ENCODE data around the gene SLC2A4. TPM values are rescaled to one million over a fixed set of nuclear protein-coding genes. Genes with fewer than 3 reads are reported as not detected.
"Not testable (repeated sequence)": the region's sequence is repeated elsewhere in the genome, so short reads cannot be mapped to it uniquely, and the experiment has no call there.

SLC2A4 gene
- total RNA-seq, 2 experiments from 2014 or later = 0.11 to 0.34 TPM

DNA sequence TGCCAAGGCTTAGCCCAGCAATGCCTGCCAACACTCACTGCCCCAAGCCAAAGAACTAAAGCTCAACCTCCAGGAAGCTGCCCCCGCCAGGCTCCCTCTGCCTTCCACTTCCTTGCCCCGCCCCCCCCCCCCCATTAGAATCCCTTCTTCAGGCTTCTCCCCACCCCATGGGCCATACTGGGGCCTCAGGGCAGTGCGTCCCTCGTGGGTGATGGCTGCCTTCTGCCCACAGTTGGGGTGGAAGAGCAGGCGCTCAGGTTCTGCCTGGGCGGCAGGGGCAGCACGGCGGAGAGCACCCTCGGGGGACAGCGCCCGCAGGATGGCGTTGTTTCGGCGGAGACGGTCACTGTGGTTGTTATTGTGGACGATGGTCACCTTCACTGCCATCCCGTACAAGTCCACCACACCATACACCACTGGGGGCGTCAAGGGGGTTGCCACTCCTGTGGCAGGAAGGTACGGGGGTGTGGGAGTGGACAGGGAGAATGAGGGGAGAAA, 43.6 kb downstream of the SLC2A4 start:
- POLR2A ChIA-PET = interaction anchor here (1.0 kb wide), 1 partner anchor 12 kb away, joined by 7 read pairs; no protein-coding TSS in a partner anchor

DNA sequence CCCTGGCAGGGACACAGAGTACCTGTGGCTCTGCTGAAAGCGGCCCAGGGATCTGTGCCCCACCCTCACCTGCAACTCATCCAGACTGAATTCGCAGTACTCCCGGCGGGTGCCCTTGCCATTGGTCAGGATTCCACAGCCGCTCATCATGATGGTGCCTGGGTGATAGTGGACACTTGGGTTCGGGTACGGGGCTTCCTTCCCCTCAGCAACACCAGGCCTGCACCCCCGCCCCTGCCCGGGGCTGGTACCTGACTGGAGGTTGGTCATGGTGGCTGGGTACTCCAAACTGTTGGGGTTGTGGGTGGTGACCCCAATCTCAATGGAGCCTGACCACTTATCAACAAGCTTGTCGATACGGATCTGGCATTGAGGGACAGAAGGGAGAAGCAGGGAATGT, 44.7 kb downstream of the SLC2A4 start:
- POLR2A ChIA-PET = no interaction called here
- CTCF ChIA-PET = interaction anchor here (1.0 to 1.3 kb wide), 3 partner anchors 10 to 45 kb away, joined by 3 to 4 read pairs (median 4); partner anchors contain the start of genes ACAP1 and SLC2A4

More for the DNA sequence above, 43.6 kb downstream of the SLC2A4 start:
- CTCF ChIA-PET = interaction anchor here (0.6 to 2.6 kb wide), 6 partner anchors 11 to 363 kb away, joined by 3 to 16 read pairs (median 4); partner anchors contain the start of genes ACAP1, TMEM95, TP53 and WRAP53

DNA sequence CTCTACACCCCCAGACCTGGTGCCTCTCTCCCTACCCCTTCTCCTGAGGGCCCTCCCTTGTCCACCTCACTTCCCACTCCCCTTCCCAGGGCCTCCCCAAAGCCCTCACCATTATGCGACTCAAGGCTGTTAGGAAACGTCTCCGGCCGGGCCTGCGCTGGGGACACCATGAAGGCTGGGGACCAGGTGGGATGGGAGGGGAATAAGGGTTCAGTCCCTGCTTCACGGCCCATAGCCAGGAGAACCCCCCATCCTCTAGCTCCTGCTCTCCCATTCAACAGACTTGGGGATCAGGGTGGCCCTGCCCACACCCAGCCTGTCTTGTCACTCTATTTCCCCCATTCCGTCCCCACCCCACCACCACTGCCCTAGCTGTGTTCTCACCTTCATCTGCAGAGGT, 45.5 kb downstream of the SLC2A4 start:
- ChIA-PET CTCF (interaction anchor here (1.0 to 1.3 kb wide), 3 partner anchors 9 to 46 kb away, joined by 3 to 4 read pairs (median 4); partner anchors contain the start of genes ACAP1 and SLC2A4), POLR2A (no interaction called here)

DNA sequence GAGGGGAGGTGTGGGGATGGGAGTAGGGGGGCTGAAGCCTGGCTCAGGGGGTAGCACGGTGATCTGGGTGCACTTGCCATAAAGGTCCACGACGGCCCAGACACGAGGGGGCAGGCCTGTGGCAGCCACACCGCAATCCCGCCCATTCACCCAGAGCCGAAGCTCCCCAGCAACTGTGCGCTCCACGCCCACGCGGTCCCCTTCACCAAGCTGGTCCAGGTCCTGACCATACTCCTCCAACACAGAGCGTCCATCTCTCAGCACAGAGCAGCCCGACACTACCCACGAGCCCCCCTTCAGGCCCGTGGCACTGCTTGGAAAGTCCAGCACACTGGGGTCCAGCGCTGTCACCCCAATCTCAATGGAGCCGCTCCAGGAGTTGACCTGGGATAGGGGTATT, 46.0 kb downstream of the SLC2A4 start:
- POLR2A ChIA-PET = no interaction called here
- CTCF ChIA-PET = no interaction called here

DNA sequence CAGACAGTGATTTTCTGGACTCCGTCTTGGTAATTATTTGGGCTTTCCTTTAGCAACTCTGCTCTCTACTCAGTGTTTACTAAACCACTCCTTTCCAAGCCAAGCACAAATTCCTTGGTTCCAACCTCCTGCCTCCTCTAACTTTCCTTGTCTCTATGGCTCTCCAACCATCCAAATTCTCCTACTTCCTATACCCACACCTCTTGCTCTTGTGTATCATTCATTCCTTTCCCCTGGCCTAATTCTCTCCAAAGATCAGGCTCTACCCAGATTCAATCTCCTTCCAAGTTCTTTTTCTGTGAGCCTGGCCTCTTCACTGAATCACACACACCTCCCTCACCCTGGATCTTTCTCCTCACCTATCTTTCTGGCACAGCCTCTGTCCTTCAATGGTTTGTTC, 46.5 kb downstream of the SLC2A4 start:
- POLR2A ChIA-PET = no interaction called here
- CTCF ChIA-PET = interaction anchor here (0.8 to 1.6 kb wide), 3 partner anchors 10 to 93 kb away, joined by 3 to 6 read pairs (median 3); partner anchors contain the start of gene DVL2

DNA sequence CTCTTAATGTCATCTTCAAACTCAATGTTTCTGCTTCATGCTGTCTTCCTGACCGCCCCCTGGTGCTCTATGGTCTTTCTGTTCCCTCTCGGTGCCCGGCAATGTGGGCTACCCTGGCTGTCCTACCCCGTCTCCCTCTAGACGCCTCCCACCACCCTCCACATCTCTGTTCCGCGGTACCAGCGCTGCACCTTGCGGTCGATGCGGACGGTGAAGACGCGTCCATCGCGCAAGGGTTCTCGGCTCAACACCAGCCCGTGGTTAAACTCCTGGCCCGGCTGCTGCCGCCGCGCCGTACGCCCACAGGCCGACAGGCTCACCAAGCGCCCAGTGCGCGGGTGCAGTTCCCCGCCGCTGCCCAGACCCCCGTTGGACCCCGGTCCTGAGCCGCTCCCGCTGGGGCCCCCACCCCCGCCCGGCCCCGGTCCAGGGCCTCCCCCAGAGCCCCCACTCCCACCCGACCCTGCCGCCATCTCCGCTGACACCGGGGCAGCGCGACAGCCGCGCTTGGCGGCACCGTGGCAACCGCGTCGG, 47.4 kb downstream of the SLC2A4 start, which contains the start of gene NEURL4:
Gene NEURL4 (minus strand): TSS at position 496 of the 534 bp plus-strand sequence. CDS start 23 bp downstream, at position 473.
- ChIA-PET CTCF (interaction anchor here (0.7 to 2.7 kb wide), 9 partner anchors 9 to 232 kb away, joined by 3 to 11 read pairs (median 4); partner anchors contain the start of genes DVL2, GPS2 and SENP3), POLR2A (interaction anchor here (0.8 to 1.9 kb wide), 13 partner anchors 8 to 357 kb away, joined by 3 to 13 read pairs (median 5); partner anchors contain the start of genes GPS2, MPDU1 and TMEM102)

DNA sequence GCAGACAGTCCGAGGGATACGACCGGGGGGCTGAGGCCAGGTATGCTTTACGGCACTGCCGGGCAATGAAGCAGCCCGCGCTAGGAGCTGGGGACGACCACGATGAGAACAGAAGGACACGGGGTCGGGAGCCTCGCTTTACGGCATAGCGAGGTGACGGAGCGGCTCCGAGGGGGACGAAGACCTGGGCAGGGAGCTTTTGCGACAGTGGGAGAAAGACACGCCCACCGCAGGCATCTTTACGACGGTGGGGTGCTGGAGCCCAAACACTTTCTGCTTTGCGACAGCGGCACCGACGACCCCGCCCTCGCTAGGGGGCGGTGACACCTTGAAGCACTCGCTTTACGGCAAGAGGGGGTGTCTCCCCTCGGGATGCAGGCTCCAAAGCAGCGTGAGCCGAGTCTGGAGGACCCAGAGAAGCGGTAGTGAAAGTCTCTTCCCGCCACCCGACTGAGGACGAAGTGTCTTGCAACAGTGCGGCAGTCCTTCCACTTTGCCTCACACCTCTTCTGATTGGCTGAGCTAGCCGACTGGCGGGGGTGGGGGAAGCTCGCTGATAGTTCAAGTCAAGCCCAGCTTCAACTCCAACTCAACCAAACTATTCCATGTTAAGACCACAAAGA, 48.0 kb downstream of the SLC2A4 start:
- ChIA-PET CTCF (interaction anchor here (0.7 to 2.7 kb wide), 10 partner anchors 9 to 231 kb away, joined by 3 to 11 read pairs (median 4); partner anchors contain the start of genes GPS2 and SENP3), POLR2A (interaction anchor here (0.5 to 1.9 kb wide), 17 partner anchors 9 to 357 kb away, joined by 3 to 13 read pairs (median 5); partner anchors contain the start of genes GPS2, MPDU1, POLR2A and TMEM102)

DNA sequence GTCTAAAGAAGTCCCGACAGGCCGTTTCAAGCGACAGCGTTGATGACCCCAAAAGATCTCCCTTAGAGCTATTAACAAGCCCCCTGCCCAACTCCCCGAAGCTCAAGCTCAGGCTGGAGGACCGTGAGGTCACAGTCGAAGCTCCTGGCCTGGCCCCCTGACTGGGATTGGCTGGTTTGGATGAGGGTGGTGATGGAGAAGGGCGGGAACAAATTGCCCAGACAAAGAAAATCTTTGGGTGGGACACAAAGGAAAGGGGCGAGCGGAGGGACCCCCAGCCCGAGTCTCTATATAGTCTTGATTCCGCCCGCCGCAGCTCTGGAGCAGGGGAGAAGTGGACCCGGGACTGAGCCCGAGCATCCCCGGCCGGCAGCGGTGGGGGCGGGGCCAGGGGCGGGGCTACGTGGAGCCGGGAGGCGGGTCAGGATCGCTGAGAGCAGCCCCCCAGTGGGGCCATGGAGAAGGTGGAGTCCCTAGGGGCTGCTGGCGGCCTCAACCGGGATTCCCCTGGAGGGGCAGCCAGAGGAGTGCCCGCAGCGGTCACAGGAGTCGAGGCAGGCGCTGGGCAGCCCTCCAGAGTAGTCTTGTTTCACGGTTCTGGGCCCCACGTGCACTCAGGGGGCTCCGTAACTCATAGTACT, 48.6 kb downstream of the SLC2A4 start:
- ChIA-PET POLR2A (interaction anchor here (0.5 to 1.9 kb wide), 16 partner anchors 10 to 356 kb away, joined by 3 to 13 read pairs (median 5); partner anchors contain the start of genes GPS2, MPDU1, POLR2A and TMEM102), CTCF (interaction anchor here (0.7 to 2.7 kb wide), 8 partner anchors 14 to 231 kb away, joined by 3 to 11 read pairs (median 4); partner anchors contain the start of genes GPS2 and SENP3)

DNA sequence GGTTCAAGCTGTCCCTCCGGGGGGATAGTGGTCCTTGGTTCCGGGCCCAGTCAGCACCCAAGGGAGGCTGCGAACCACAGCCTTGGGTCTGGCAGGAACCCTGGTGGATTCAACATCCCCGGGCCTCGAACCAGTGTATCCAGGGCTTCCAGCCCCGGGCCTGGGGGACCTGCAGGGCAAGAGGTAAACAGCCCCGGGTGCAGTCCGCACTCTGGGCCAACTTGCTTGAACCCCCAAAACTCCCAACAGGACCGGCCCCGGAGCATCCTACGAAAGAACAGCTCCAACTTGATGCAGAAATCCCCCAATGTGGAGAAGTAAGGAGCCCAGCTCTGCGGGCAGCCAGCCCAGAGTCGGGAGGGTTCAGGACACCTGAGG, 49.1 kb downstream of the SLC2A4 start:
- POLR2A ChIA-PET = interaction anchor here (1.9 kb wide), 1 partner anchor 110 kb away, joined by 5 read pairs; no protein-coding TSS in a partner anchor
- CTCF ChIA-PET = interaction anchor here (1.6 to 2.7 kb wide), 2 partner anchors 14 to 25 kb away, joined by 4 to 11 read pairs; no protein-coding TSS in a partner anchor

DNA sequence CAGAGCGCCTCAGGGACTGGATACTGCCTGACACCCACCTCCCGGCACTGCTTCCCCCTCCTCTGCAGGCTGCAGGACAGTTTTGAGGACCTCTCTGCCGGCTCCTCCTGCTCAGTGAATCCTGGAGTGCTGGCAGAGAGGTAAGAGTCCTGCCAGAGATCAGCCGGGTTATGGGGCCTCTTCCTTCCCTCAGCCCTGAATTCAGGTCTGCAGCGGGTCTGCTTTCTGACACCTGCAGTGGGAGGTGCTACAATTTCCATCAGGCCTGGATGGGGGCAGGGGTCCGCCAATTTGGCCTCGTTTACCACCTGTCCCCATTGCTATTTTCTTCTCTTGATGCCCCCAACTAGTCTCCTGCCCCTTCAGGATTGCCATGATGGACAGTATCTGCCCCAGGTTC, 50.6 kb downstream of the SLC2A4 start:
- POLR2A ChIA-PET = no interaction called here
- CTCF ChIA-PET = interaction anchor here (1.6 kb wide), 1 partner anchor 36 kb away, joined by 3 read pairs; no protein-coding TSS in a partner anchor

DNA sequence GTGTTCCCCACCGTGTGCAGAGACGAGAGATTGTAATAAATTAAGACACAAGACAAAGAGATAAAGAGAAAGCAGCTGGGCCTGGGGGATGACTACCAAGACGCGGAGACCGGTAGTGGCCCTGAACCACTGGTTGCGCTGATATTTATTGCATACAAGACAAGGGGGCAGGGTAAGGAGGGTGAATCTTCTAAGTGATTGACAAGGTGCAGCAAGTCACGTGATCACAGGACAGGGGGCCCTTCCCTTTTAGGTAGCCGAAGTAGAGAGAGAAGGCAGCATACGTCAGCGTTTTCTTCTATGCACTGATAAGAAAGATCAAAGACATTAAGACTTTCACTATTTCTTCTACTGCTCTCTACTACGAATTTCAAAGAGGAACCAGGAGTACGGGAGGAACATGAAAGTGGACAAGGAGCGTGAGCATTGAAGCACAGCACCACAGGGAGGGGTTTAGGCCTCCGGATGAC, 51.1 kb downstream of the SLC2A4 start:
- CTCF ChIA-PET = interaction anchor here (1.6 kb wide), 1 partner anchor 36 kb away, joined by 3 read pairs; no protein-coding TSS in a partner anchor
- POLR2A ChIA-PET = not testable (repeated sequence)

DNA sequence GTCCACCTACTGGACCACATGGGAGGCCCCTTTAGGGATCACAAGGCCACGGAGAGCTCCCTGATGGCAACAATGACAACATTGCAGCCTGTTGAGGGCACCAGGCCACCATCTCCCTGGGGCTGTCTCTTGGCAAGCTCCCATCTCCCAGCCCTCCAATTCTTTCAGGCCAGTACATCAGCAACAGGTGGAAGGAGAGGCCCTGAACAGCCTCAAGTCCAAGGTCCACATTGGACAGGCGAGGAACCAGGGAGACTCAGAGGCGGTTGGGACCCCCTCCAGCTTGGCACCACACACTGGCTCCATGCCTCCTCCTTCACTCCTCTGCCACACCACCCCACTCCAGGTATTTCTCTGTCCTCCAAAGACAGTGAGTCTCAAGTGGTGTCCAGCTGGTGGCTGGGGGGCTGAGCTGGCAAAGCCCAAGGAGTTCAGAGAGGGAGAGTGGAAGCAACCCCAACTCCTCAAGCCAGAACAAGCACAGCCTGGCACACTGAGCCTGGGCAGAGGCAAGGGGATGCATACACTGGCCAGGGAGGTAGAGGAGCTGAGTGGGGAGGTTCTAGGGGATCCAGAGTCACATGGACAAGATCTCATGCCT, 53.5 kb downstream of the SLC2A4 start:
- ChIA-PET POLR2A (interaction anchor here (2.1 kb wide), 1 partner anchor 10 kb away, joined by 11 read pairs; no protein-coding TSS in a partner anchor), CTCF (interaction anchor here (1.0 to 3.6 kb wide), 8 partner anchors 10 to 100 kb away, joined by 3 to 21 read pairs (median 6); partner anchors contain the start of genes GPS2 and TMEM102)

DNA sequence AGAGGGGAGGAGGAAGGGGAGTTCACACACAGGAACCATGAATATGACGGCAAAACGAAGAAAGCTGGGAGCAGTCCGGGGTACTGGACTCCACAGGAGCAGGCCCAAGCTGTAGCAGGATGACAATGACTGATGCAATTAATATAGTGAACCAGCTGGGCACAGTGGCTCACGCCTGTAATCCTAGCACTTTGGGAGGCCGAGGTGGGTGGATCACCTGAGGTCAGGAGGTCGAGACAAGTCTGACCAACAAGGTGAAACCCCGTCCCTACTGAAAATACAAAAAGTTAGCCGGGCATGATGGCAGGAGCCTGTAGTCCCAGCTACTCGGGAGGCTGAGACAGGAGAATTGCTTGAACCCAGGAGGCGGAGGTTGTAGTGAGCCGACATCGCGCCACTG, 54.2 kb downstream of the SLC2A4 start:
- CTCF ChIA-PET = interaction anchor here (0.8 to 3.6 kb wide), 13 partner anchors 9 to 803 kb away, joined by 3 to 21 read pairs (median 4); partner anchors contain the start of genes GPS2 and TMEM102
- POLR2A ChIA-PET = interaction anchor here (1.0 to 2.3 kb wide), 4 partner anchors 9 to 117 kb away, joined by 3 to 13 read pairs (median 12); partner anchors contain the start of genes ACADVL and DLG4

DNA sequence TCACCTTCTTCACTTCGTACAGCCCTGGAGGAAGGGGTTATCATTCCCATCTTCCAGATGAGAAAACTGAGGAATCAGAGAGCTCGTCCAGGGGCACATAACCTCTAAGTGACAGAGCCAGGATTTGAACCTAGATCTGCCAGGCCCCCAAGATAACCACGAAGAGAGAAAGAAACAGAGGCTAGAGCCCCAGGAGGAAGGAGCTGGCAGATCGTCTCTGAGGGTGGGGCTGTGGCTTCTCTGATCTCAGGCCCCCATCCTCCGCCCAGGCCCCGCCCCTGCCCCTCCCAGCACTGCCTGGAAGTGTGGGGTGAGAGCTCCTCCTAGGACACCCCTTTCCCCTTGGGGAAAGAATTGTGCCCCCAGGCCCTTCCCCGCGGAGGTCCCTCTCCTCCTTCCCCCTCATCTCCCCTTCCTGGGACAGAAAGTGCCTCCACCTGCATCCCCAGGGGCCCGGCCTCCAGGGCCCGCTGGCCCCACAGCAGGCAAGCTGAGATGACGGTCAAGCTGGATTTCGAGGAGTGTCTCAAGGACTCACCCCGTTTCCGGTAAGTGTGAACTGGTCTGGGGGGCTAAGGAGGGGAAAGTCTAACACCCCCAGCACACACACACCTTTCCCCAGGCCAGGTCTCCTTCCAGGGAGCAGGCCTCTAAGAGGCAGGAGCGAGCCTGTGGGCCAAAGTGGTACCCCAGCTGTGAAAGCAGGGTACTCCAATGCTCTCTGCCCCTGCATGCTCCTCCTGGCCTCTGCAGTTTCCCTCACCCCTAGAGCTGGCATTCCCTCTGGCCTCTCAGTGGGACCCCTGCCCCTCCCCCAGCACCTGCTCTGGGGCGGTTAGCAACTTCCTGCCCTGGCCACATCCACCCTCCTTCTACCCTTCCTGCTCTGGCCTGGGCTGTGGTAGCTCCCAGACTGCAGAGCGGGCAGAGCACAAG, 55.0 kb downstream of the SLC2A4 start, which contains the start of gene ACAP1:
Gene ACAP1 (plus strand): TSS at position 290 of the 936 bp plus-strand sequence. CDS start 206 bp downstream, at position 496.
- ChIA-PET CTCF (interaction anchor here (0.8 to 3.6 kb wide), 15 partner anchors 8 to 802 kb away, joined by 3 to 21 read pairs (median 4); partner anchors contain the start of genes GPS2, SLC2A4 and TMEM102), POLR2A (interaction anchor here (0.6 to 2.3 kb wide), 9 partner anchors 8 to 118 kb away, joined by 3 to 13 read pairs (median 3); partner anchors contain the start of genes ACADVL and DLG4)

DNA sequence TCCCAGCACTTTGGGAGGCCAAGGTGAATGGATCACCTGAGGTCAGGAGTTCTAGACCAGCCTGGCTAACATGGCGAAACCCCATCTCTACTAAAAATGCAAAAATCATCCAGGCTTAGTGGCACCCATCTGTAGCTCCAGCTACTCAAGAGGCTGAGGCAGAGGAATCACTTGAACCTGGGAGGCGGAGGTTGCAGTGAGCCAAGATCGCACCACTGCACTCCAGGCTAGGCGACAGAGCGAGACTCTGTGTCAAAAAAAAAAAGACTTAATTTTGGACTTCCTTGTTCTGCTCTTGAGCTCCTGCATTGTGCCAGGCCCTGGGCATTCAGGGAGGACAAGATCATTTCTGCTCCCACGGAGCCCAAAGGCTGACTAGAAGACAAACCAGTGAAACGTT, 56.1 kb downstream of the SLC2A4 start:
- ChIA-PET CTCF (interaction anchor here (0.8 to 3.6 kb wide), 7 partner anchors 7 to 56 kb away, joined by 3 to 21 read pairs (median 5); partner anchors contain the start of genes NEURL4 and SLC2A4), POLR2A (interaction anchor here (2.0 to 2.3 kb wide), 2 partner anchors 11 to 13 kb away, joined by 13 read pairs; no protein-coding TSS in a partner anchor)

All from activated CD8-positive, alpha-beta memory T cell treated with anti-CD3 and anti-CD28 coated beads for 36 hours (primary cell).